KOPT-K1 (cell line): ENCODE measurements around the gene ADSL.
A peak's percentile ranks its signal among the peaks of the same experiment; 100 is the strongest.
"Not testable (repeated sequence)": the region's sequence is repeated elsewhere in the genome, so short reads cannot be mapped to it uniquely, and the experiment has no call there.

ENCODE experiments used
- H3K27ac ChIP-seq: fragments of 200-600 bp; sonication (generic); 2 replicates; pipeline ENCODE4 v1.5.1; 2016; ENCODE audit warnings: antibody characterized with exemption, mild to moderate bottlenecking, low read depth, low read length; ENCODE audit not compliant: poor library complexity, severe bottlenecking
- H3K36me3 ChIP-seq: fragments of 200-600 bp; sonication (generic); 2 replicates; pipeline ENCODE4 v1.5.1; 2017; ENCODE audit warnings: antibody characterized with exemption, mild to moderate bottlenecking, low read length, moderate library complexity; ENCODE audit not compliant: insufficient read depth
- H3K9me3 ChIP-seq: fragments of 200-600 bp; sonication (generic); 2 replicates; pipeline ENCODE4 v1.5.1; 2017; ENCODE audit warnings: antibody characterized with exemption, low read length, mild to moderate bottlenecking; ENCODE audit not compliant: insufficient read depth, poor library complexity, severe bottlenecking

ADSL gene

GRCh38 chr22:40346185-40347118 is at the start of gene ADSL:
TSS of gene ADSL (plus strand) at chr22:40346500. CDS start at chr22:40346559, 59 bp downstream.
- Histone ChIP-seq H3K36me3 (peaks cover 33% of the 10 kb centered on the region), H3K9me3 (no peaks in the 10 kb centered on the region), H3K27ac (peak within 1 kb of the TSS; percentile 89)

DNA sequence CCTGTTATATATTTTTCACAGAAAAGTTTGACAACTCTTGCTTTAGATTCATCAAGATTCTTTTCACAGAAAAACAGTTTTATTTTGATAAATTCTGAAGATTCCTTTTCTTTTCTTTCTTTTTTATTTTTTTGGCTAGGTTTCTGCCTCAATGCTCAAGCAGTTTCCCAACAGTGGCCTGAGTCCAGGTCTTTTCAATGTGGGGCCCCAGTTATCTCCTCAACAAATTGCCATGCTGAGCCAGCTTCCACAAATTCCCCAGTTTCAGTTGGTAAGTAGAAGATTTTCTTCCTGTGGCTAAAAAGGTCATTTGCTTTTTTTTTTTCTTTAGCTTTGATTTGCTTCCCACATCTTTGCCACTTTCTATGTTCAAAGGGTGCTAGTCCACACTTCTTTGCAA is 46.0 kb upstream of the ADSL start:
- H3K9me3 ChIP-seq, result no peaks in the 10 kb centered on the region
- H3K27ac ChIP-seq, result no peak overlapping the region
- H3K36me3 ChIP-seq, result peaks cover 81% of the 10 kb centered on the region

- no peak overlapping the region for H3K27ac ChIP-seq
- H3K9me3 ChIP-seq, result no peaks in the 10 kb centered on the region
- H3K36me3 ChIP-seq, result peaks cover 81% of the 10 kb centered on the region
Measured at GRCh38 chr22:40300884-40301672, 45.2 kb upstream of the ADSL start.

DNA sequence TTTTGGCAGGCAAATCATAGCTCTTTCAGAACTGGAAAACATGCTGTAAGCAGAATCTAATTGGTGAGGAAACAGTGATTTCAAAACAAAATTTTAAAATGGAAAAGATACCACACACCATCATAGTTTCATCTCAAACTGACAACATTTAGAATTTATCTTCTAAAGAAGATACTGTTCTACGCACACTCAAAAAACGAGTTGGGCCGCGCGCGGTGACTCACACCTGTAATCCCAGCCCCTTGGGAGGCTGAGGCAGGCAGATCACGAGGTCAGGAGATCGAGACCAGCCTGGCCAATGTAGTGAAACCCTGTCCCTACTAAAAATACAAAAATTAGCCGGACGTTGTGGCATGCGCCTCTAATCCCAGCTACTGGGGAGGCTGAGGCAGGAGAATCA is 44.2 kb upstream of the ADSL start:
- H3K36me3 ChIP-seq, result peaks cover 82% of the 10 kb centered on the region
- H3K27ac ChIP-seq, result no peak overlapping the region
- no peaks in the 10 kb centered on the region for H3K9me3 ChIP-seq

DNA sequence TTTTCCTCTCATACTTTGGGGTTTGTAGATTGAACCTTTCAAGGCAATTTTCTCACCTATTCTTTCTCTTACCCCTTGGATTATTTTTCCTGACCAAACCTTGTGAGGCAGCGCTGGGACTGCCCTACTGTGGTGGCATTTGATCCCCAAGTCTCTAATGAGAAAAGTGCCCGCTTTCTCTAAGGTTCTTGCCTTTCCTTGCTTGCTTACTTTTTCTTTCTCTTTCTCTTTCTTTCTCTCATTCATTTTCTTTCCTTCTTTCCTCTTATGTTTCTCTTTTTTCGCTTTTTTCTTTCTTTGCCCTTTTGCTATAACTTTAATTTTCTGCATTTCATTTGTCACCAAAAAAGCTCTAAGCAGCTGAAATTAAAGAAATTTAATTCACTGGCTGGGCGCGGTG is 40.7 kb upstream of the ADSL start:
- no peaks in the 10 kb centered on the region for H3K9me3 ChIP-seq
- peaks cover 93% of the 10 kb centered on the region for H3K36me3 ChIP-seq
- H3K27ac ChIP-seq, result no peak overlapping the region

- H3K9me3 ChIP-seq, result no peaks in the 10 kb centered on the region
- H3K36me3 ChIP-seq, result peaks cover 95% of the 10 kb centered on the region
- H3K27ac ChIP-seq, result no peak overlapping the region
Measured at GRCh38 chr22:40308999-40309573, 37.2 kb upstream of the ADSL start.

DNA sequence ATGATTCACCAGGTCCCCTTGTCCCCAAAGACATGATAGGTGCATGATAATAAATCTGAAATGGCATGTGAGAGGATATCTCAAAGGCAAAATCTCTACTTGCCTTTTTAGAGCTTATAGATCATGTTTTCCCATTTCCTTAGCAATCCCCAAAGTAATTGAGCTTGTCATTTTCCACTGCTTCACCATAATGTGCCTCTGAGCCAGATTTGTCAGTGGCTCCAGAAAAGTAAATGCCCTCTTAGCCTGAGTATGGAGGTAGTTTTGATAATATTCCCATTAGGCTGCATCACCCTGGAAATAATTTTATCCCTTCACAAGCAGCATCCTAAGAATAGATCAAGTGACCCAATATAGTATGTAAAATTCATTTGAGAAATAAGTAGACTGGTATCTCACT is 36.7 kb upstream of the ADSL start:
- H3K9me3 ChIP-seq, result no peaks in the 10 kb centered on the region
- H3K27ac ChIP-seq, result no peak overlapping the region
- H3K36me3 ChIP-seq, result peaks cover 98% of the 10 kb centered on the region

- H3K36me3 ChIP-seq, result peaks cover 99% of the 10 kb centered on the region
- H3K9me3 ChIP-seq, result no peaks in the 10 kb centered on the region
- H3K27ac ChIP-seq, result no peak overlapping the region
Measured at GRCh38 chr22:40310081-40310767, 36.1 kb upstream of the ADSL start.

GRCh38 chr22:40310768-40311120 is 35.6 kb upstream of the ADSL start:
- Histone ChIP-seq H3K36me3 (peaks cover 99% of the 10 kb centered on the region), H3K27ac (no peak overlapping the region), H3K9me3 (no peaks in the 10 kb centered on the region)

- not testable (repeated sequence) for H3K9me3 ChIP-seq, H3K27ac ChIP-seq
- H3K36me3 ChIP-seq, result peaks cover 100% of the 10 kb centered on the region
Measured at GRCh38 chr22:40311646-40312045, 34.7 kb upstream of the ADSL start.

- Histone ChIP-seq H3K9me3 (no peaks in the 10 kb centered on the region), H3K27ac (no peak overlapping the region), H3K36me3 (peaks cover 100% of the 10 kb centered on the region)
Measured at GRCh38 chr22:40312050-40312449, 34.2 kb upstream of the ADSL start.

GRCh38 chr22:40313007-40313406 is 33.3 kb upstream of the ADSL start:
- H3K36me3 ChIP-seq, result peaks cover 100% of the 10 kb centered on the region
- no peaks in the 10 kb centered on the region for H3K9me3 ChIP-seq
- no peak overlapping the region for H3K27ac ChIP-seq

DNA sequence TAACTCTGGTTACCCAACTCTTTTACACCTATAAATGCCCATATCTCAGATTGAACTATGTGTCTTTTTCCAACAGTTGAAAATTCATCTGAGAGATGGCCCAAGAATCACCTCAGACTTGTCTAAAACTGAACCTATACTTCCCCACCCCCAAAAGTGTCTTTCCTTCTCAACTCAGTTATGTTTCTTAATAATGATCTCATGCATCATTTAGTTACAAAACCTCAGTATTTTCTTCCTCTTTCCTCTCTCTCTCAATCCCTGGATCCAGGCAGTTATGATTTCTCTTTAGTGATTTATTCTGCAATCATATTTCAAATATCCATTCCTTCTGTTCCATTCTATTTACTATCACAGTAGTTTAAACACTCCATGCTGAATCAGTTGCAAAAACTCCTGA is 32.3 kb upstream of the ADSL start:
- Histone ChIP-seq H3K36me3 (peaks cover 99% of the 10 kb centered on the region), H3K27ac (no peak overlapping the region), H3K9me3 (no peaks in the 10 kb centered on the region)

DNA sequence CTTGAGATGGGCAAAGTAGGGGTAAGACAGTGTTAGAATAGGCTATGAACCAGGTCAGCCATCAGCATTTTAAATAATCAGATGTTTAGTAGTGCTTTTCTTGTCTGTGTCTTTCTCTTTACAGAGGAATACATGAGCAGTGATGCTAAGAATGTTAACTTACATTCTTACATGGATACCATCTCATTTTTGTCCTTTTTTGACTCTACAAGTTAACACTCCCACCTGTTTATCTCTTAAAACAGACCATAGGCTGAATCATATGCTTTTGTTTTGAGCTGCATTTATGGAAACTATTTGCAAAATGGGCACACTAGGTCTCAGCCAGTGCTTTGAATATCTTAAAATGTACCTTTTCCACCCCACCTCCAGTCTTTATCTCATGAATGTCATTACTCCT is 25.6 kb upstream of the ADSL start:
- no peak overlapping the region for H3K27ac ChIP-seq
- H3K36me3 ChIP-seq, result peaks cover 70% of the 10 kb centered on the region
- no peaks in the 10 kb centered on the region for H3K9me3 ChIP-seq

GRCh38 chr22:40322021-40322420 is 24.3 kb upstream of the ADSL start:
- H3K36me3 ChIP-seq, result peaks cover 63% of the 10 kb centered on the region
- no peaks in the 10 kb centered on the region for H3K9me3 ChIP-seq
- no peak overlapping the region for H3K27ac ChIP-seq
